ENCODE measurements around the gene AGBL4. TPM values are rescaled to one million over a fixed set of nuclear protein-coding genes. Genes with fewer than 3 reads are reported as not detected.

The AGBL4 gene
- total RNA-seq, 4 donors from 2014 or later: 0.08 to 0.71 (median 0.60) TPM

- intact Hi-C loops (cut with DNase I; ENCODE audit: low total_unique reads): no loop called here
- DNase-seq (ENCODE audit: low spot score in 2 of 2): no peak
- H3K4me3 ChIP-seq (ENCODE audit: low read depth, poor library complexity, severe bottlenecking): no peak overlapping the region
- no peak for TF ChIP-seq POLR2A (IDR thresholded peaks at IDR 0.05)
- no peak for TF ChIP-seq CTCF (IDR thresholded peaks at IDR 0.05)
- WGBS, 2 donors: 64 to 66% methylated on average over 3 of the region's 3 CpGs
These were observed 337.6 kb downstream of the AGBL4 start for GRCh38 chr1:49686107-49686506.

- no peak for TF ChIP-seq POLR2A (IDR thresholded peaks at IDR 0.05)
- TF ChIP-seq CTCF (IDR thresholded peaks at IDR 0.05): no peak
- intact Hi-C loops (cut with DNase I; ENCODE audit: low total_unique reads): no loop called here
- WGBS, 2 donors: 53 to 56% methylated on average over 2 of the region's 2 CpGs
- no peak for DNase-seq (ENCODE audit: low spot score in 2 of 2)
- H3K4me3 ChIP-seq (ENCODE audit: low read depth, poor library complexity, severe bottlenecking): no peak overlapping the region
These were observed 346.0 kb downstream of the AGBL4 start for GRCh38 chr1:49677706-49678105.

GRCh38 chr1:49651136-49651535 lies 372.6 kb downstream of the AGBL4 start:
- 70 to 73% methylated on average over 3 of the region's 3 CpGs for WGBS, 2 donors
- intact Hi-C loops (cut with DNase I; ENCODE audit: low total_unique reads): no loop called here
- DNase-seq (ENCODE audit: low spot score in 2 of 2): no peak
- no peak for TF ChIP-seq POLR2A (IDR thresholded peaks at IDR 0.05)
- no peak for TF ChIP-seq CTCF (IDR thresholded peaks at IDR 0.05)
- no peak overlapping the region for H3K4me3 ChIP-seq (ENCODE audit: low read depth, poor library complexity, severe bottlenecking)

GRCh38 chr1:49630156-49630555 lies 393.6 kb downstream of the AGBL4 start:
- whole genome bisulfite sequencing, 2 donors: 68 to 78% methylated on average over 2 of the region's 2 CpGs

GRCh38 chr1:49627781-49628180 lies 396.0 kb downstream of the AGBL4 start:
- intact Hi-C loops (cut with DNase I; ENCODE audit: low total_unique reads): no loop called here
- no peak overlapping the region for H3K4me3 ChIP-seq (ENCODE audit: low read depth, poor library complexity, severe bottlenecking)
- DNase-seq (ENCODE audit: low spot score in 2 of 2): no peak
- TF ChIP-seq CTCF (IDR thresholded peaks at IDR 0.05) (no peak), POLR2A (IDR thresholded peaks at IDR 0.05) (no peak)
- 86 to 94% methylated on average over 3 of the region's 3 CpGs for WGBS, 2 donors

More at GRCh38 chr1:49630156-49630555, 393.6 kb downstream of the AGBL4 start:
- DNase-seq (ENCODE audit: low spot score in 2 of 2): no peak
- intact Hi-C loops (cut with DNase I; ENCODE audit: low total_unique reads): no loop called here
- TF ChIP-seq POLR2A (IDR thresholded peaks at IDR 0.05) (no peak), CTCF (IDR thresholded peaks at IDR 0.05) (no peak)
- H3K4me3 ChIP-seq (ENCODE audit: low read depth, poor library complexity, severe bottlenecking): no peak overlapping the region

- no peak for DNase-seq (ENCODE audit: low spot score in 2 of 2)
- TF ChIP-seq POLR2A (IDR thresholded peaks at IDR 0.05) (no peak), CTCF (IDR thresholded peaks at IDR 0.05) (no peak)
- intact Hi-C loops (cut with DNase I; ENCODE audit: low total_unique reads): no loop called here
- H3K4me3 ChIP-seq (ENCODE audit: low read depth, poor library complexity, severe bottlenecking): no peak overlapping the region
These were observed 397.3 kb downstream of the AGBL4 start for GRCh38 chr1:49626472-49626871.

All from lower leg skin (tissue), 4 donors.